Fibroblast of peridontal ligament (primary cell): ENCODE measurements around the gene P2RX6.

ENCODE experiments used
- DNase-seq: peaks from one replicate; pipeline ENCODE4 v3.0.0-alpha.2; 2010; ENCODE audit errors: extremely low read depth

P2RX6 gene

DNA sequence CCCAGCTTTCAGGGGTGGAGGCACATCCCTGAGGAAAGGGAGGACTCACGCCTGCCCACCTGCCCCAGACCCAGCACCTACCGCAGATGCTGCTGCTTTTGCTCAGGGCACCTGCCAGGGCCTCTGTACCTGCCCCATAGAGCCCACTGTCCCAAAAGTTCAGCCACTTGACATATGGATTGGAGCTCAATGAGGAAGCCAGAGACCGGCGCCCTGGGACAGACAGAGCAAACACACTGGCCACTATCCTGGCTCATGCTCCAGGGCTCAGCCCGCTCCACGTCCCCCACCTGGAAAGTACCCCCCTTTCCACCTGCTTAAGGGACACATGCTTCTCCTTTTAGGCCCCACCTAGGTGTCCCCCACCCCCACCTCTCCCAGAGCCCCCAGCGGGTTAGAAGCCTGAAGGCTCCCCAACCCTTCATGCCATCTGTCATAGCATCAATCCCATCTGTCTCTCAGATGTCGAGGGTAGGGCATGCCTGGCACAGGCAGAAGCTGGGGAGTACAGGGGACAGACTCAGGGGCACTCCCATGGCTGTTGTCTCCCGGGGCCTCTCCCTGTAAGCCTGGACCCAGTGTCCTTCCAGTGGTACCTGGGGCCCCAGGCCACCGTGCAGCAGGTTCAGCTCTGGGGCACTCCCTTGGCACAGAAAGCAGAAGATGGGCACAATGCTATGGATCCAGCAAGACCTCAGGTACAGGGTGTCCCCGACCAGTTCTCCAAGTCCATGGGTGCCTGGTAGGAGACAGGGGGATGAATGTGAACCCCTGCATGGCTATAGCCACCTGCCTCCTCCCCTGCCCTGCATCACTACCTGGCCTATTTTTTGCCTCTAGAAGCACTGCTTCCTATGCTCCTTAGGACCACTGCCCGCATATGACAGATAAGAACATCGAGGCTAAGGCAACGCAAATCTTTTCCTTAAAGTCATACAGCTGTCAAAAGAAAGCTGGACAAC, 2.2 kb upstream of the P2RX6 start:
- DNase-seq, result no peak

DNA sequence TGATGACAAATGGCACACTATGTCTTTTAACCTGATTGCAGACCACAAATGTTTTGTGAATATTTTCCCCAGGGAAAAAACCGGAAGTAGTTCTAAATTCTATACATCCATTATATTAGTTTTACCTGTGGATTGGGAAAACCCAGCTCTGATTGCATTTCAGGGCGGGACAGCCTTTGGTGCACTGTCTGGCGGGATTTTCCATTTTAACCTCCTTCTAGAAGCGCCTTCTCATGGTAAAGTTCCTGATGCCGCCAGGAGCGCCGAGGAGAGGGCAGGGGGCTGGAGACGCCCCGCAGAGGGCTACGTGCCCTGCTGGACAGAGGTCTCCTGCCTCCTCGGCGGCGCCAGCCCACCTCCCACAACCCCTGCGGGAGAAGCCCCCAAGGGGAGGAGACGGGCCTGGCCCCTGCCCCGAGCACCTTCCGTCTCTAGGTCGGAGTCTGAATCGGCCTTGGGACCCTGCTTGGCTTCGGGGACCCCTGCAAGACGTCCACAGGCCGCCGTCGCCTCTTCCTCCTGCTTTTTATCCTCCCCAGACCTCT, 1.2 kb upstream of the P2RX6 start:
- no peak for DNase-seq

DNA sequence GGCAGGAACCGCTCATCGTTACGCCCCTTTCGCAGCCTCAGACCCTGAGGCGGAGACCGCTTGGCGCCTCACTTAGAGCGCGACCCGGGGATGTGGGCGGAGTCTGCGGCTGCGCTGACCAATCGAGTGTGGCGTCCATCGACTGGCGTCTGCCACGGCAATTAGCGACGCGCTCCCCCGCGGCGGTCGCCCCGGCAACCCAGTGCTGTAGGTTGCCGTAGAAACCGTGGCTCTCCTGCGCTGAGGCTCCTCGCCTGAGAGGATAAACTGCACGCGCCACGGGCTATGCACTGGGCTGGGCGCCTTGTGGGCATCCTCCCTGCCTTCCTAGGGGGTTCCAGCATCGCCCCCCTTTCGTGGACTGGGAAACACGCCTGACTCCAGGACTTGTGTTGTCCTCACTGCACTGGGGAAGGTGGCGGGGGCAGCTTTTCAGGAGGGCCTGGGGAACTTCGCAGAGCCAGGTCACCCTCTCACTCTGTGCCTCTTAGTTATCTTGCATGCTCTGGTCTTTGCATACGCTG, 701 bp upstream of the P2RX6 start:
- DNase-seq, result peak; percentile 83

DNA sequence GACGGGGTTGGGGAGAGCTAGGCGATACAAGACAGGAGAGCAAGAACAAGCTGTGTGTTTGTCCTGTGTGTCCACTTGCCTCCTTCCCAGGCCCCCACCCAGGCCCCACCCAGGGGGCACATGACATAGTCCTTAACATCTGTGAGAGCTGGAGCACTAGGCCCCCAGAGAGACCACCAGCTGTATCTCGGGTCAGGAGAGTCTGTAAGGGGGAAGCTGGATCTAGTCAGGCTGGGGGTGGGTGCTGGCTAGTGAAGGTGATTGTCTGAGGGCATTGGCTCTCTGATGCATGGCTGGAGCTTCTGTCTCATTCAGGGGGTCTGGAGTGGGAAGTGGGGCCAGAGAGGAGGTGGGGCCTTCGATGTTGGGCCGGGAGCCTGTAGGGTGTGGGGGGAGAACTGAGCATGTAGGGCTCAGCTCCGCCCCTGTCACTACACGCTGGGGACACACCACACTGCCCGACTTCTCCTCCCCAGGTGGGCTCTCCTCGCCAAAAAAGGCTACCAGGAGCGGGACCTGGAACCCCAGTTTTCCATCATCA, 571 bp downstream of the P2RX6 start:
- DNase-seq, result no peak

DNA sequence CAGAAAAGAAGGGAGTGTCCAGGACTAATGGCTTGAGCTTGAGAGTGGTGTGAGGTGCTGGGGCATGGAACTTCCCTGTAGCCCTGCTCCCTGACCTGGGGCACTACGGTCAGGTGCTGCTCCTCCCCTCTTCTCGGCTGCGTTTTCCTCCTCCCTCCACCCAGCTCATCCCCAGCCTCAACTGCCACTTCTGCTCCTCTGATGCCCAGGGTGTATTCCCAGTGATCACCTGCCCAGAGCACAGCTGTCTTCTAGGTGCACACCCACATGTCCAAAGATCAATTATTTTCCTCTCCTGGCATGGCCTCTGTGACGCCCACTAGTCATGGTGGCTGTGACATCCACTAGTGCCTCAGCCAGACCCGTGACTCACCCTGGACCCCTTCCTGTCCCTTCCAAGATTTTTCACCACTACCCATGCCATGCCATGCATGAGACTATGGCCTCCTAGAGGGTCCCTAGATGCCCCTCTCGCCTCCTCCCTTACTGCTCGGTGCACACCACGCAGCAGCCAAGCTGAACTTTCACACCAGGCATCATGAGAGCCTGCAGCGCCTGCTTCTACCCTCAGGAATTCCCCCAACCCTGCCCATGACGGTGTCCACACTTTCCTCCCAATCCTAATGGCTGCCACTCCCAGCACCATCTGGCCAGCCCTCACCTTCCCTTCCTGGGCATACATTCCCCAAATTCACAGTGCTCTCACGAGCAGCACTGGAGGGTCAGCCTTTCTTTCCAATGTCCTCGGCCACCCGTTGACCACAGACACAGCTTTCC, 1.9 kb downstream of the P2RX6 start:
- no peak for DNase-seq

DNA sequence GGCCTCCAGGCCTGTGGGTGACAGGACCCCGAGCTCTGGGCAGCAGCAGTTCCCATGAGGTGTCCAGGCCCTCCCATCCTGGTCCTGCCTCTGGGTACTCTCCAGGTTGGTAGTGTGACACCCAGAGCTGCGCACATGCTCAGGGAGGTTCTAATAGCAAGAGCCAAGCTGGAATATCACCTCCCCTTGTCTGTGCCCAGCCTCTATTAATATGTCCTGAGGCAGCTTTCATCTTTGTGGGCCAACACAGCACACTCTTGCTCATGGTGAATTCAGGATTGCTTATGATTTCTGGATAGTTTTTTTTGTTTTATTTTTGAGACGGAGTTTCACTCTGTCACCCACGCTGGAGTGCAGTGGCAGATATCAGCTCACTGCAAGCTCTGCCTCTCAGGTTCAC, 3.3 kb downstream of the P2RX6 start:
- no peak for DNase-seq

DNA sequence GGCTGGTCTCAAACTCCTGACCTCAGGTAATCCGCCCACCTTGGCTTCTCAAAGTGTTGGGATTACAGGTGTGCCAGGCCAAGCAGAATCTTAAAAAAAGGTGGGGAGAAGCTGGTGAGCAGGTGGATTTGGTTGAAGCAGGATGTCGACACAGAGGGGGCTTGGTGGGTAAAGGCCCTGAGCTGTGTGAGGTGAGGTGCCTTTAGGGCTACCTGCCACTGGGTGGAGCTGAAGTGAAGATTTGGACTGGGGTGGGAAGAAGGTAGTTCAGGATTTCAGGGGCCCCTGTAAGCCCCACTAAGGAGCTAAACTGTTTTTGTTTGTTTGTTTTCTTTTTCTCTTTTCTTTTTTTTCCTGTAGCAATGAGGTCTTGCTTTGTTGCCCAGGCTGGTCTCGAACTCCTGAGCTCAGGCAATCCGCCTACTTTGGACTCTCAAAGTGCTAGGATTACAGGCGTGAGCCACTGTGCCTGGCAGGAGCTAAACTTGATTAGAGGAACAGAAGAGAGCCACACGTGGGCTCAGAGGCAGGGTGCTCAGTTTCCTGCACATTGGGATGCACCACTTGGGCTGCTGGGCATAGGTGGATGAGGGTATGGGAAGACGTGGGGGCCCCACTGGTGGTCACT, 6.0 kb downstream of the P2RX6 start:
- no peak for DNase-seq

DNA sequence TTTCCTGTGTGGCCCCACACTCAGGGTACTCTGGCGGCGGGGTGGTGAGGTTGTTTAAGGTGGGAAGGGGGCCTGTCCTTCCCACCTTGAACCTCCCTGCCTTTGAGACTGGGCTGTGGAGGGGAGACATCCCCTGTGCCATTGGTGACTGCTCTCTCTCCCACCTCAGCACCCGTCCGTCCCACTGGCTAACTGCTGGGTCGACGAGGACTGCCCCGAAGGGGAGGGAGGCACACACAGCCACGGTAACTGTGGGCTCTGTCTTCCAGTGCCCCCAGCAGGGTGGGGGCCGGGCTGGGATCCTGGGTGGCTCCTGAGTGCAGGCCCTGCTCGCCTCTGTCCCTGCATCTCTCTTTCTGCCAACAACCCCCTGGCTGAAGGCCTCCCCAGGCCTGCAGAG, 7.5 kb downstream of the P2RX6 start:
- no peak for DNase-seq

DNA sequence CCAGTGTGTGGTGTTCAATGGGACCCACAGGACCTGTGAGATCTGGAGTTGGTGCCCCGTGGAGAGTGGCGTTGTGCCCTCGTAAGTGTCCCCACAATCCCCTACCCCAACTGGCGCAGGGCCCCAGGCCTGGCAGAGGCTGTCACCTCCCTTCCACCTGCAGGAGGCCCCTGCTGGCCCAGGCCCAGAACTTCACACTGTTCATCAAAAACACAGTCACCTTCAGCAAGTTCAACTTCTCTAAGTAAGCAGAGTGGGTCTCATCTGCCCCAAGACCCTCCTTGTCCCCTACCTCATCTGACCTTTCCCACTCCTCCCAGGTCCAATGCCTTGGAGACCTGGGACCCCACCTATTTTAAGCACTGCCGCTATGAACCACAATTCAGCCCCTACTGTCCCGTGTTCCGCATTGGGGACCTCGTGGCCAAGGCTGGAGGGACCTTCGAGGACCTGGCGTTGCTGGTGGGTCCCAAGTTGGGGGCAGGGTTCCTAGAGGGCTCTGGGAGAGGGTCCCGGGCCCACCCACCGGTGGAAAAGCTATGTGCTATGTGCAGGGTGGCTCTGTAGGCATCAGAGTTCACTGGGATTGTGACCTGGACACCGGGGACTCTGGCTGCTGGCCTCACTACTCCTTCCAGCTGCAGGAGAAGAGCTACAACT, 8.1 kb downstream of the P2RX6 start:
- DNase-seq, result no peak

DNA sequence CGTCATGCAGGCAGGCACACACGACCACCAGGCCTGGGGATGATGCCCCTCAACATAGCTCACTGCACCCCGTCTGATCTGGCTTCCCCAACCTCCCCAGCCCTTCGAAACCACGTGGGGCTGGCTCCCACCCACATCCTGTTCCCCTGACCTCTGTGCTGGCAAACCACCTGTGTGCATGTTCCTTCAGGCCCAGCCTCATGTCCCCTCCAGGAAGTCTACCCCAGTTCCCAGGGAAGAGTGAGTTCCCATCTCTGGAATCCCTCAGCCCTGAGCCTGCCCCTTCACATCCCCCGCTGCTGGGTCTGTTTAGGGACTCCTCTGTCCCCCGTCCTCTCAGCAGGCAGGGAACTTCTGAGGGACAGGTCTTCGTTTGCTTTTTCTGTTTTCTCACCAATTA, 10.3 kb downstream of the P2RX6 start:
- DNase-seq, result no peak

DNA sequence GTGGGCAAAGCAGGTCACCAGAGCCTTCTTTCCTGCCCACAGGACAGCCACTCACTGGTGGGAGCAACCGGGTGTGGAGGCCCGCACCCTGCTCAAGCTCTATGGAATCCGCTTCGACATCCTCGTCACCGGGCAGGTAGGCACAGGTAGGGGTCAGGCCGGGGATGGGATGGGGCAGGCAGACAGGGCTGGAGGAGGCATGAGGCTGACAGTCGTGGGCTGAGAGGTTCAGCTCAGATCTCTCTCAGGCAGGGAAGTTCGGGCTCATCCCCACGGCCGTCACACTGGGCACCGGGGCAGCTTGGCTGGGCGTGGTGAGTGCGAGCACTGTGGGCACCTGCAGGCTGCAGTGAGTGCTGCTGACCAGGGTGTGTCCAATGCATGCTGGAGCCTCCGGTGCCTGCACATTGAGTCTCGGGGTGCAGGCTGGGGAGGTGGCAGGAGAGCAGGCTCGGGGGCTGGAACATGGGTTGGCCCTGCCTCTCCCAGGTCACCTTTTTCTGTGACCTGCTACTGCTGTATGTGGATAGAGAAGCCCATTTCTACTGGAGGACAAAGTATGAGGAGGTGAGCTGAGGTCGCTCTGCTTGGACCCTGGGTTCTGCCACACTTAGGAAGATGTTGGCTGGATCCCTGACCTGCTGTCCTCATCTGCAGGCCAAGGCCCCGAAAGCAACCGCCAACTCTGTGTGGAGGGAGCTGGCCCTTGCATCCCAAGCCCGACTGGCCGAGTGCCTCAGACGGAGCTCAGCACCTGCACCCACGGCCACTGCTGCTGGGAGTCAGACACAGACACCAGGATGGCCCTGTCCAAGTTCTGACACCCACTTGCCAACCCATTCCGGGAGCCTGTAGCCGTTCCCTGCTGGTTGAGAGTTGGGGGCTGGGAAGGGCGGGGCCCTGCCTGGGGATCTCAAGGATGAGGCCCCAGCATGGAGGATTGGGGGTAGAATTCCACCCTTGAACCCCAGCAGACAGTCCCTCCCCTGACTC, 11.1 kb downstream of the P2RX6 start:
- no peak for DNase-seq

DNA sequence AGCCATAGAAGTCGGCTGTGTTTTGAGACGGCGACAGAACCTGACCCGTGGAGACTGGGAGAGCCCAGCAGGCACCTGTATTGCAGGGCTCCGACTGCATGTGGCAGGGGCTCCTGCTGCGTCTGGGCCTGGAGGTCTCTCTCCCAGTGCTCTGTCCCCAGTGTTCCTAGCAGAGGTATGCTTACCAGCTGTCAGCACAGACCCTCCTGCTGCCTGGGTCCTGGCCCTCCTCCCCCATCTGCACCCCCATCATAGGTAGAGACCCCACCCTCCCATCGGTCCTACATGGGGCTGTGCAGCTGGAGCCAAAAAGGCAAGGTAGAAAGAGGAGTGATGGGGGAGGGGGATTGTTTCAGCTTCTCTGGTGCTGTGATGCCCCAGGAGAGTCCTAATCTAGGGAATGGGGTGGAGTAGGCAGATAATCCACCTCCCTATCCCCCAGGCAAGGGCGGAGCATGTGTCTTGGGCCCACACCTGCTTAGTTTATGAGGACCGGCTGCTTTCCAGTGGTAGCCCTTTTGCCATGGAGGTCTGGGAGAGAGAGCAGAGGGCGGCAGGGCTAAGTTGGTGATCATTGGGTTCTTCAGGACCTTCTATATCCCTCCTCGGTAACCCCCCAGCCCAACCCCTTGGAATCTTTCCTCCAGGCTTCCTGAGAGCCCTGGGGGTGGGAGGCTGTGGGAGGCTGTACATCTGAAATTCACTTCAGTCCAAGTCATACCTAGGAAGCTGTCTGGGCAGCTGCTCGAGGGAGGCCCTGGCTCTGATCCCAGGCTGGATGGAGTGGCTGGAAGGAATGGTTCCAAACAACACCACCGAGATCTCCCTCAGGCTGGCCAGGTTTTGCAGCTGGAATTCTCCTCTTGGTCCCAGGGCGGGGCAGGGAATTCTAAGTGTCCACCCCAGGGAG, 12.1 kb downstream of the P2RX6 start:
- peak; percentile 61 for DNase-seq

DNA sequence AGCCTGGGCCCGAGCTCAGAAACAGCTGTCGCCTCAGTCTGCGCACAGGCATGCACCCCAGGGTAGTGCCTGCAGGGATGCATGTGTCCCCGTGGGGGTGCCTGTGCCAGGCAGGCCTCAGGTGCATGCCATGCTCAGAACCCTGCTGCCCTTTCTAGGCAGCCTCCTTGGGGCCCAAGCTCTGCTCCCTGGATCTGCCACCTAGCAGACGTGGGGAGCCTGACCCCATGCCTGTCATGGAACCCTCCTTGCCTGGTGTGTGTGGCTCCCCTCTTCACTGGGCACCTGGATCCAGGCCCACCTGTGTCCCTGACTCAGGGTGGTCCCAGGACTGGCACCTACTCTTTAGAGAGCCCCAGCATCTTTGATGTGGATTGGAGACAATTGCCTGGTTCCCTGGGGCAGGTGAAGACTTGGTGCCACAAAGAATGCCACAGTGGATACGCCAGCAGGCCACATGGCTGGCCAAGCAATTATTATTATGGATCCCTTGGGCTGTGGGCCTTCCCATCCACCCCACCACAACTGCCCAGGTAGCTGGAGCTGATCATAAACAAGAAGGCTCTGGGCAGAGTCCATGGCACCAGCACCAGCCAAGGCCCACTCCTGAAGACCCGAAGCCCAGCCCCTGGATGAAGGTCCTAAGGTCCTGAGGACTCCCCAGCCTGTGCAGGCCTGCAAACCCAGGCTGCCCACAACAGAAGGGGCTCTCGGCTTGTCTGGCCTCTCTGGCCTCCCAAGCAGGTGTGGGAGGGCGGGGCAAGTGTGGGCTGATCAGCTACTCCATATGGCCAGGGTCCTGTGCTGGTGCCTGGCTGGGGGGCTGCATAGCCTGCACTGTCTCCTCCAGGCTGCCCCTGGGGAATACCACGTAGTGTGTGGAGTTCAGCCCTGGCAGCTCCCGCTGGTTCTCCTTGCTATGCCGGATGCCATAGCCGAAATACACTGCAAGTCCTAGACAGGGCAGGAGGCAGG, 13.6 kb downstream of the P2RX6 start:
- no peak for DNase-seq

DNA sequence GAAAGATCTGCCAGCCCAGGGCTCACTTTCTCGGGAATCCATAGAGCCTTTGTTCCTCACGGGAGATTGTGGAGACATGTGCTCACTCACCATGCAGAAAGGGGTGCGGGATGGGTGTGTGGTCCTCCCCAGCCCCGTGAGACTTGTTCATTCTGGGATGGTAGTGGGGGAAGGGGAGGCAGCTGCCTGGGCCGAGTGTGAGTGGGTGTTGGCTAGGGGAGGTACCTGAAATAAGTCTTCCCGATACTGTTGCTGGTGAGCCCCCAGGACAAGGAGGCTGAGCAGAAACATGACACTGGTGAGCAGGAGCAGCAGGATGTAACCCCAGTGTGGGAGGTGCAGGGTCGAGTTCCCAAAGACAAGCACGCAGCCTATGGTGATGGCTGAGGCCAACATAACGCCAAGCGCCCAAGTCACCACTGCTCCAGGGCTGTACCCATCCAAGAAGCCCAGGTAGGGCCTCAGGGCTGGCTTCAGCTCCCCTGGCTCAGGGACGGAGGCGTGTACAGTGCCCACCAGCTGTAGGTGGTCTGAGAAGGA, 14.6 kb downstream of the P2RX6 start:
- no peak for DNase-seq

DNA sequence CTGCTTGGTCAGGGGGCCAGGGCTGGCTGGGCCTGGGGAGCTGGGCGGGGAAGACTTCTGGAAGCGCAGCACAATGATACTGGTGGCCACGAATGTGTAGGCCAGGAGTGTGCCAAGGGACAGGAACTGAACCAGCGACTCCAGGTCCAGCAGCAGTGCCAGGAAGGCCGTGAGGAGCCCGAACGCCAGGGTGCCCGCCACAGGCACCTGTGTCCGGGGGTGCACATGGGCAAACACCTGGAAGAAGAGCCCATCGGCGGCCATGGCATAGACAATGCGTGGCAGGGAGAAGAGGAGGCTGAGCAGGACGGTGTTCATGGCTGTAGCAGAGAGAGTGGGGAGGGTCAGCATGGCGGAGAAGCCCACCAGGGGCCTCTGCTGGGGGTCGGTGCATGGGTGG, 15.1 kb downstream of the P2RX6 start:
- DNase-seq, result no peak

DNA sequence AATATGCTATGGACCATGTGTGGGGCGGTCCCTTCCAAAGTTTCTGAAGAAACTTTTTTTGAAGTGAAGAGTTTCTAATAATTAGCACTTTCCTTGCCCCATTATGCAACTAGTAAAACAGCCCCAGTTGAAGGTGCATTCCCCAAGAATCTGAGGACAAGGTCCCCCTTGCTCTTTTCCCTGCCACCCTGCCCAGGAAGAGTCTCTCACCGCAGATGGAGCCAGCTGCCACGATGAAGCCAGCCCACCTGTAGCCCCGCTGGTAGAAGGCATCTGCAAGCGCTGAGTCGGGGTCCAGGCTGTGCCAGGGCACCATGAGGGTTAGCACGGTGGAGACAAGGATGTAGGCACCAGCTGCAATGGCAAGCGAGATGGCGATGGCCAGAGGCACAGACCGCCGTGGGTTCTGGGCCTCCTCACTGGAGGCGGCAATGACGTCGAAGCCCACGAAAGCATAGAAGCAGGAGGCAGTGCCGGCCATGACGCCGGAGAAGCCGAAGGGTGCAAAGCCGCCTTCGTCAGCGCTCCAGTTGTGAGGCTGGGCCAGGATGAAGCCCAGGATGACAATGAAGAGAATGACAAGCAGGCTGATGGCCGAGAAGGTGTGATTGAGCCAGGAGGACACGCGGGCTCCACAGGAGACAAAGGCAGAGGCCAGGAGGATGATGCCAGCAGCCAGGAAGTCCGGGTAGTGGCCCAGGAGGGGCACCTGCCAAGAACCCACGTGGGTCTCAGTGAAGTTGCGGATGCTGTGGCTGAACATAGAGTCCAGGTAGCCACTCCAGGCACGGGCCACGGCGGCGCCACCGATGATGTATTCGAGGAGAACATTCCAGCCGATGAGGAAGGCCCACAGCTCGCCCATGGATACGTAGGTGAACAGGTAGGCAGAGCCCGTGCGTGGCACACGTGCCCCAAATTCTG, 15.9 kb downstream of the P2RX6 start:
- no peak for DNase-seq
